Activated CD4-positive, CD25-positive, alpha-beta regulatory T cell treated with anti-CD3 and anti-CD28 coated beads, Interleukin-2, amount 50 U/mL, for 72 hours (primary cell): ENCODE measurements around the gene CNR1.

Experiments used
- DNase-seq: peaks from one replicate; pipeline ENCODE4 v3.0.0; 2021

The CNR1 gene

GRCh38 chr6:88143421-88144157 lies 22.6 kb downstream of the CNR1 start:
- DNase-seq, result no peak

GRCh38 chr6:88142297-88142668 lies 23.9 kb downstream of the CNR1 start:
- no peak for DNase-seq

GRCh38 chr6:88141561-88142296 lies 24.4 kb downstream of the CNR1 start:
- DNase-seq, result no peak

- DNase-seq, result no peak
Measured at GRCh38 chr6:88137915-88138314, 28.2 kb downstream of the CNR1 start.

GRCh38 chr6:88135578-88136114 lies 30.5 kb downstream of the CNR1 start:
- DNase-seq, result no peak

GRCh38 chr6:88134575-88134974 lies 31.6 kb downstream of the CNR1 start:
- DNase-seq, result no peak

- DNase-seq, result no peak
Measured at GRCh38 chr6:88133718-88134117, 32.4 kb downstream of the CNR1 start.

GRCh38 chr6:88124925-88125557 lies 41.1 kb downstream of the CNR1 start:
- no peak for DNase-seq

- DNase-seq, result no peak
Measured at GRCh38 chr6:88120635-88121034, 45.5 kb downstream of the CNR1 start.

GRCh38 chr6:88119769-88120168 lies 46.4 kb downstream of the CNR1 start:
- DNase-seq, result no peak

- no peak for DNase-seq
Measured at GRCh38 chr6:88116276-88116675, 49.9 kb downstream of the CNR1 start.

GRCh38 chr6:88115307-88115706 lies 50.8 kb downstream of the CNR1 start:
- DNase-seq, result no peak

- DNase-seq, result no peak
Measured at GRCh38 chr6:88114838-88115237, 51.3 kb downstream of the CNR1 start.

GRCh38 chr6:88111991-88112390 lies 54.2 kb downstream of the CNR1 start:
- DNase-seq, result no peak

GRCh38 chr6:88107241-88107640 lies 58.9 kb downstream of the CNR1 start:
- no peak for DNase-seq

- no peak for DNase-seq
Measured at GRCh38 chr6:88105741-88106340, 60.3 kb downstream of the CNR1 start.
